Upper lobe of right lung (tissue), 1 donor: ENCODE measurements around the gene BMPR2. TPM values are rescaled to one million over a fixed set of nuclear protein-coding genes. Genes with fewer than 3 reads are reported as not detected.
"Not testable (repeated sequence)": the region's sequence is repeated elsewhere in the genome, so short reads cannot be mapped to it uniquely, and the experiment has no call there.

Experiments used
- ATAC-seq: fragments of 200-7000 bp; cut with Tn5 transposase; one replicate; pipeline ENCODE4 v1.9.1; 2020; ENCODE audit warnings: mild to moderate bottlenecking, moderate library complexity
- DNase-seq: peaks from one replicate; pipeline ENCODE4 v3.0.0-alpha.2; 2020
- H3K27ac ChIP-seq: fragments of 200-600 bp; one replicate; pipeline ENCODE4 v1.8.0; 2022
- H3K27me3 ChIP-seq: fragments of 200-600 bp; one replicate; pipeline ENCODE4 v1.8.0; 2022; ENCODE audit warnings: mild to moderate bottlenecking
- H3K36me3 ChIP-seq: fragments of 200-600 bp; one replicate; pipeline ENCODE4 v1.8.0; 2022
- H3K4me1 ChIP-seq: fragments of 200-600 bp; one replicate; pipeline ENCODE4 v1.8.0; 2022
- H3K4me3 ChIP-seq: fragments of 200-600 bp; one replicate; pipeline ENCODE4 v1.8.0; 2022; ENCODE audit warnings: mild to moderate bottlenecking
- H3K9me3 ChIP-seq: fragments of 200-600 bp; one replicate; pipeline ENCODE4 v1.8.0; 2022
- intact Hi-C: fragments of 100-400 bp; cut with DNase I; formaldehyde crosslinking; loops from one replicate; pipeline ENCODE4 v1.11.0; 2022
- total RNA-seq: library from RNA; stranded (reverse); fragmentation: NEBNext Ultra II Directional; extraction: Animal tissue kit (Norgen Biotek cat#: 25700); gene quantifications from one replicate; pipeline ENCODE4 v1.2.1, GENCODE V29; 2021
- TF ChIP-seq, protein P1 (sequence below): fragments of 200-600 bp; IDR thresholded peaks from one replicate; pipeline ENCODE4 v1.8.0; 2022; ENCODE audit warnings: antibody characterized with exemption
- donor health status: DM: no; HTN: yes; CAD: no; lungs with severe emphysema.

The BMPR2 gene
- total RNA-seq, 1 donor from 2014 or later: 139 TPM

DNA sequence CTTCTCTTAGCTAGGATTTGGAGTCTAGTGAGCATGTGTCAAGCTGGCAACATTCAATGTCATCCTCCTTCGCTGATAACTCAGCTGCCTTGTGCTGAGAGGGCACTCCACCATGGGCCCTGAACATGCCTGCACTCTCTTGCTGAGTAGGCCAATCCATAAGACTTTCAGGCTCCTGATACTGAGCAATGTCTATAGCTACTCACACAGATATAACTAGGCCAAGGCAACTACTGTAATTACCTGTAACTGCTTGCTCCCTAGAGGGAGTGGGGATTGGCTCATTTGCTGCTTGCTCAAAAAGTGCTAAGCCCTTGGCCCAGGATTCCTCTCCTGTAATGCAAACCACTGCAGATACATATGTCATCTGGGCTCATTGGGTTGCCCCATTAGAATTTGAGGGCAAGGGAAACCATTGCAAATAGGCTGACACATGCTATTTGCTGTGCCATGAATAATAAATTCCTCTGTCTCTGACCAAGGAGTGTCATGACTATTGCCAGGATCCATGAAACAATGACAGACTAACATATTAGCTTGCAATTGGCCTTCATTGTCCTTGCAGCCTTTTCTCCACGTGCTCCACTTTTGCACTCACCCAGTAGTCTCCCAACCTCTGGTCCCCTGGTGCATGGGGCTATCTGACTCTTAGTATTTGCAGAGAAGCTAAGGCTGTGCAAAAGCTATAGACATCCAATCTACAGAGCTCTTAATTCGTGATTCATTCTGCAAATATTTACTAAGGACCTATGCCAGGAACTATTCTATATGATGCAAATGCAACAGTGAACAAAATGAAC, 36.9 kb upstream of the BMPR2 start:
- Histone ChIP-seq H3K4me1 (no peaks in the 10 kb centered on the region), H3K27ac (no peak overlapping the region), H3K36me3 (no peaks in the 10 kb centered on the region), H3K9me3 (no peaks in the 10 kb centered on the region), H3K27me3 (no peaks in the 10 kb centered on the region), H3K4me3 (no peak overlapping the region)
- DNase-seq: no peak
- TF ChIP-seq, protein P1, sequence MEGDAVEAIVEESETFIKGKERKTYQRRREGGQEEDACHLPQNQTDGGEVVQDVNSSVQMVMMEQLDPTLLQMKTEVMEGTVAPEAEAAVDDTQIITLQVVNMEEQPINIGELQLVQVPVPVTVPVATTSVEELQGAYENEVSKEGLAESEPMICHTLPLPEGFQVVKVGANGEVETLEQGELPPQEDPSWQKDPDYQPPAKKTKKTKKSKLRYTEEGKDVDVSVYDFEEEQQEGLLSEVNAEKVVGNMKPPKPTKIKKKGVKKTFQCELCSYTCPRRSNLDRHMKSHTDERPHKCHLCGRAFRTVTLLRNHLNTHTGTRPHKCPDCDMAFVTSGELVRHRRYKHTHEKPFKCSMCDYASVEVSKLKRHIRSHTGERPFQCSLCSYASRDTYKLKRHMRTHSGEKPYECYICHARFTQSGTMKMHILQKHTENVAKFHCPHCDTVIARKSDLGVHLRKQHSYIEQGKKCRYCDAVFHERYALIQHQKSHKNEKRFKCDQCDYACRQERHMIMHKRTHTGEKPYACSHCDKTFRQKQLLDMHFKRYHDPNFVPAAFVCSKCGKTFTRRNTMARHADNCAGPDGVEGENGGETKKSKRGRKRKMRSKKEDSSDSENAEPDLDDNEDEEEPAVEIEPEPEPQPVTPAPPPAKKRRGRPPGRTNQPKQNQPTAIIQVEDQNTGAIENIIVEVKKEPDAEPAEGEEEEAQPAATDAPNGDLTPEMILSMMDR: no peak
- no peak for ATAC-seq
- intact Hi-C loops: no loop called here

DNA sequence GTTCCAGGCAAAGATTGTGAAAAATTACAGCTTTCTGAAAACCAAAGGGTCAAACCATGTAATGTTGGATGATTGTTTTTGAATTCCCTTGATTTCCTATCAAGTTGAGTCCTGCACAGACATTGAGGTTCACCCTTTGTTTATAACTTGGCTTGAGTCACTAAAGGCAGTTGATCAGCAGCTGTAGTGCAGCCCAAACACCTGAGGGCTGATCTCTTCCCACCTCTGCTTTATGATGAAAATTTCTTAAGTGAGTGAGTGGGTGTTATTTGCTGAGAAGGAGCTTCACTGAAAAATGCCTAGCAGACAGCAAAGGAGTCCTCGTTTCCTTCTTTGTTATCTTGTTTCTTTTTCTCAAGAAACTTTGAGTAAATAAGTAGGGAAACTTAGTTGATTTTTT, 31.9 kb upstream of the BMPR2 start:
- Histone ChIP-seq H3K4me1 (no peaks in the 10 kb centered on the region), H3K27ac (no peak overlapping the region), H3K4me3 (no peak overlapping the region), H3K36me3 (no peaks in the 10 kb centered on the region), H3K9me3 (no peaks in the 10 kb centered on the region), H3K27me3 (no peaks in the 10 kb centered on the region)
- intact Hi-C loops: no loop called here
- DNase-seq (no peak), ATAC-seq (no peak)
- TF ChIP-seq, protein P1: no peak

DNA sequence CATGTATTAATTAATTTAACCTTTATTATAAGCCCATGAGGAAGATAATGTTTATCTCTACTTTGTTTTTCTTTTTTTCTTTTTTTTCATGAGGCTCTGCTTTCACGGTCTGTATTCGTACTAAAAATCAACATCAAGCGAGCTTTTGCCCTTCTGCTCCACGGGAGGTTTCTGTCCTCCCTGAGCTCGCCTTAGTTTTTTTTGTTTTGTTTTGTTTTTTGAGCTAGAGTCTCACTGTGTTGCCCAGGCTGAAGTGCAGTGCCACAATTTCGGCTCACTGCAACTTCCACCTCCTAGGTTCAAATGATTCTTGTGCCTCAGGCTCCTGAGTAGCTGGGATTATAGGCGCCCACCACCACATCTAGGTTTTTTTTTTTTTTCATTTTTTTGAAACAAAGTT, 29.9 kb upstream of the BMPR2 start:
- no peak for ATAC-seq

DNA sequence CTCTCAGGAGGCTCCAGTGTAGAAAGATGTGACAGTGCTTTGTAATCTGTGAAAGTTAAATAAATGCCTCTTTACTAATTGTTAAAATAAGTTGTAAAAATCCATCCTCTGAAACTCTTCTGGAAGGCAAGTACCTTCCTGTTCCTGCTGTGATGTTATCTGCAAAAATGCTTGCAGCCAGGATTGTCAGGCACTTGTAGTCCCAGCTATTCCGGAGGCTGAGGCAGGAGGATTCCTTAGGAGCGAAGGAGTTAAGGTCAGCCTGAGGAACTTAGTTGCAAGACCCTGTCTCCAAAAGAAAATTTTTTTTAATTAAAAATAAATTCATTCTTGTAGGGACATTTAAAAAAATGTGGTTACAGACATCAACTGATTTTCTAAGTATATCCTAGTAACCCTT, 22.7 kb upstream of the BMPR2 start:
- no peaks in the 10 kb centered on the region for H3K27me3 ChIP-seq
- DNase-seq: no peak
- H3K4me1 ChIP-seq: no peaks in the 10 kb centered on the region
- H3K27ac ChIP-seq: no peak overlapping the region
- TF ChIP-seq, protein P1: no peak
- ATAC-seq: no peak
- H3K4me3 ChIP-seq: no peak overlapping the region
- intact Hi-C loops: no loop called here
- H3K36me3 ChIP-seq: no peaks in the 10 kb centered on the region
- H3K9me3 ChIP-seq: no peaks in the 10 kb centered on the region

More for the DNA sequence above, 29.9 kb upstream of the BMPR2 start:
- Histone ChIP-seq H3K27me3 (no peaks in the 10 kb centered on the region), H3K4me3 (no peak overlapping the region), H3K9me3 (no peaks in the 10 kb centered on the region), H3K4me1 (no peaks in the 10 kb centered on the region), H3K27ac (no peak overlapping the region), H3K36me3 (no peaks in the 10 kb centered on the region)
- TF ChIP-seq, protein P1: no peak
- no peak for DNase-seq
- intact Hi-C loops: no loop called here

DNA sequence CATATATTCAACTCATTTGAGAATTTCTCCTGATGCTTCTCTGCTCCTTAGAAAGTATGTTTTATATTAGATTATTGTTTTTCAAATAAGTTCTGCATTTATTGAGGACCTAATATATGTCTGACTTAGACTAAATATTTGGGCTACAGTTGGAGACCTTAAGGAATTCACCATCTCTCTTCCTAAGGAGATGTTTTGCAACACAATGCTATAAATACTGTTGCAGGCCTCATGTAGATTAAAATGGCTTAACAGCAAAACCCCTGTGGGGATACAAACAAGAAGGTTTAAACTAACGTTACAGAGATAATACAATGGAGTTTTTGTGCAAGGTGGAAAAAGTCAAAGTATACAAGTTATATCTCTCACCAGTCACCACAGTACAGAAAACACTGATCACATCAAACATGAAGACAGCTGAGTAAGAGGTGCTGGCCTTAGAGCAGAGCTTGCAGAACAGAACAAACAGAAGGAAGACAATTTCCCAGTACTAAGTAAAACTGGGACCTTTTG, 20.1 kb upstream of the BMPR2 start:
- Histone ChIP-seq H3K27ac (no peak overlapping the region), H3K36me3 (no peaks in the 10 kb centered on the region), H3K9me3 (no peaks in the 10 kb centered on the region), H3K4me3 (no peak overlapping the region), H3K4me1 (no peaks in the 10 kb centered on the region), H3K27me3 (no peaks in the 10 kb centered on the region)
- intact Hi-C loops: no loop called here
- TF ChIP-seq, protein P1: no peak
- DNase-seq: no peak
- ATAC-seq: no peak

DNA sequence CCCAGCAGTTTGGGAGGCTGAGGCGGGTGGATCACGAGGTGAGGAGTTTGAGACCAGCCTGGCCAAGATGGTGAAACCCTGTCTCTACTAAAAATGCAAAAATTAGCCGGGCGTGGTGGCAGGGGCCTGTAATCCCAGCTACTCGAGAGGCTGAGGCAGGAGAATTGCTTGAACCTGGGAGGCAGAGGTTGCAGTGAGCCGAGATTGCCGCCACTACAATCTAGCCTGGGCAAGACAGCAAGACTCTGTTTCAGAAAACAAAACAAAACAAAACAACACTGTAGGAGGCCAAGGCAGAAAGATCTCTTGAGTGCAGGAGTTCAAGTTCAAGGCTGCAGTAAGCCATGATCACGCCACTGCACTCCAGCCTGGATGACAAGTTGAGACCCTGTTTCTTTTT, 17.2 kb upstream of the BMPR2 start:
- H3K27me3 ChIP-seq, H3K27ac ChIP-seq, ATAC-seq, intact Hi-C loops, H3K4me1 ChIP-seq, H3K9me3 ChIP-seq, DNase-seq, H3K36me3 ChIP-seq, H3K4me3 ChIP-seq: not testable (repeated sequence)
